ENCODE results near the gene WDSUB1. TPM values are rescaled to one million over a fixed set of nuclear protein-coding genes. Genes with fewer than 3 reads are reported as not detected.

WDSUB1 gene
- total RNA-seq, 2 experiments from 2014 or later, result 3.7 to 5.3 TPM

GRCh38 chr2:159226608-159227385, 59.7 kb downstream of the WDSUB1 start:
- Histone ChIP-seq H3K27ac (ENCODE audit: low read depth, low read length, poor library complexity, severe bottlenecking) (no peak overlapping the region), H3K9me3 (ENCODE audit: low read length) (no peaks in the 10 kb centered on the region), H3K9me2 (ENCODE audit: insufficient read depth, low read length) (no peaks in the 10 kb centered on the region), H3K79me2 (ENCODE audit: insufficient read depth, low read depth, low read length) (no peaks in the 10 kb centered on the region), H3K36me3 (ENCODE audit: insufficient read depth, low read length) (no peaks in the 10 kb centered on the region), H2AFZ (ENCODE audit: low read length) (no peak overlapping the region), H3K4me3 (ENCODE audit: low read depth, low read length, poor library complexity, severe bottlenecking) (no peak overlapping the region), H4K20me1 (ENCODE audit: insufficient read depth, low read length) (no peaks in the 10 kb centered on the region), H3K4me2 (ENCODE audit: low read length) (no peak overlapping the region), H3K4me1 (ENCODE audit: insufficient read depth, low read length, poor library complexity, severe bottlenecking) (no peaks in the 10 kb centered on the region)
- DNase-seq (ENCODE audit: low spot score), result no peak
- POLR2A ChIA-PET, result interaction anchor here (0.7 to 0.9 kb wide), 2 partner anchors 14 to 17 kb away, joined by 3 read pairs; no protein-coding TSS in a partner anchor
- no TSS peak for BruUV-seq (replicated peaks)
- CTCF ChIA-PET (ENCODE audit: unreplicated experiment), result no interaction called here
- intact Hi-C loops (cut with micrococcal nuclease; ENCODE audit: unreplicated experiment), result no loop called here
- TF ChIP-seq CTCF (conservative IDR thresholded peaks at IDR 0.05; ENCODE audit: low read length) (no peak), EZH2phosphoT487 (IDR thresholded peaks at IDR 0.05; ENCODE audit: borderline replicate concordance, low read depth, low read length) (no peak)

DNA sequence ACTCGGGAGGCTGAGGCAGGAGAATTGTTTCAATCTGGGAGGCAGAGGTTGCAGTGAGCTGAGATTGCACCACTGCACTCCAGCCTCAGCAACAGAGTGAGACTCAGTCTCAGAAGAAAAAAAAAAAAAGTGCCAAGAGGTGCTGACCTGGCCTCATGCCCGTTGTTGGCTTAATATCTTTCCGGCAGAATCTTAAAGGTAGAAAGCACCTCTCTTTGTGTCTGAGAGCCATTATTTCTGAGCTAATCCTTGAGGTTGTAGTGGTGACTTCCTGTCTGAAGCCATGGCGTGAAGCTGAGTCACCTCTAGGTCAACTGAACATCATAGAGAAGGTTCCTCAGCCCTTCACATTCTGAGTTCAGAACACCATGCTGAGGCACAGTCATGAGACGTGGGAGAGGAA, 60.4 kb downstream of the WDSUB1 start:
- no peak overlapping the region for H3K27ac ChIP-seq (ENCODE audit: low read depth, low read length, poor library complexity, severe bottlenecking)
- intact Hi-C loops (cut with micrococcal nuclease; ENCODE audit: unreplicated experiment), result no loop called here
- no peak overlapping the region for H3K4me3 ChIP-seq (ENCODE audit: low read depth, low read length, poor library complexity, severe bottlenecking)
- POLR2A ChIA-PET, result no interaction called here
- TF ChIP-seq EZH2phosphoT487 (IDR thresholded peaks at IDR 0.05; ENCODE audit: borderline replicate concordance, low read depth, low read length), result no peak
- no peak for TF ChIP-seq CTCF (conservative IDR thresholded peaks at IDR 0.05; ENCODE audit: low read length)
- no peak overlapping the region for H3K4me2 ChIP-seq (ENCODE audit: low read length)
- H4K20me1 ChIP-seq (ENCODE audit: insufficient read depth, low read length), result no peaks in the 10 kb centered on the region
- no peaks in the 10 kb centered on the region for H3K9me3 ChIP-seq (ENCODE audit: low read length)
- CTCF ChIA-PET (ENCODE audit: unreplicated experiment), result no interaction called here
- H2AFZ ChIP-seq (ENCODE audit: low read length), result no peak overlapping the region
- no peaks in the 10 kb centered on the region for H3K4me1 ChIP-seq (ENCODE audit: insufficient read depth, low read length, poor library complexity, severe bottlenecking)
- no peaks in the 10 kb centered on the region for H3K36me3 ChIP-seq (ENCODE audit: insufficient read depth, low read length)
- BruUV-seq (replicated peaks), result no TSS peak
- no peak for DNase-seq (ENCODE audit: low spot score)
- H3K79me2 ChIP-seq (ENCODE audit: insufficient read depth, low read depth, low read length), result no peaks in the 10 kb centered on the region
- no peaks in the 10 kb centered on the region for H3K9me2 ChIP-seq (ENCODE audit: insufficient read depth, low read length)
